Melanocyte of skin (primary cell): ENCODE data around the gene MYBL2. TPM values are rescaled to one million over a fixed set of nuclear protein-coding genes. Genes with fewer than 3 reads are reported as not detected.

ENCODE experiments used
- total RNA-seq, 2 donors: library from RNA; depleted of rRNA; stranded (reverse); fragments of >200 nt; gene quantifications; 2 replicates each; pipeline ENCODE4 v1.2.3, GENCODE V29; 2012

Gene MYBL2
- 10 to 100 TPM in 1 of 2 donors, 1 to 10 TPM in 1; 8.3 to 27.6 TPM for total RNA-seq

DNA sequence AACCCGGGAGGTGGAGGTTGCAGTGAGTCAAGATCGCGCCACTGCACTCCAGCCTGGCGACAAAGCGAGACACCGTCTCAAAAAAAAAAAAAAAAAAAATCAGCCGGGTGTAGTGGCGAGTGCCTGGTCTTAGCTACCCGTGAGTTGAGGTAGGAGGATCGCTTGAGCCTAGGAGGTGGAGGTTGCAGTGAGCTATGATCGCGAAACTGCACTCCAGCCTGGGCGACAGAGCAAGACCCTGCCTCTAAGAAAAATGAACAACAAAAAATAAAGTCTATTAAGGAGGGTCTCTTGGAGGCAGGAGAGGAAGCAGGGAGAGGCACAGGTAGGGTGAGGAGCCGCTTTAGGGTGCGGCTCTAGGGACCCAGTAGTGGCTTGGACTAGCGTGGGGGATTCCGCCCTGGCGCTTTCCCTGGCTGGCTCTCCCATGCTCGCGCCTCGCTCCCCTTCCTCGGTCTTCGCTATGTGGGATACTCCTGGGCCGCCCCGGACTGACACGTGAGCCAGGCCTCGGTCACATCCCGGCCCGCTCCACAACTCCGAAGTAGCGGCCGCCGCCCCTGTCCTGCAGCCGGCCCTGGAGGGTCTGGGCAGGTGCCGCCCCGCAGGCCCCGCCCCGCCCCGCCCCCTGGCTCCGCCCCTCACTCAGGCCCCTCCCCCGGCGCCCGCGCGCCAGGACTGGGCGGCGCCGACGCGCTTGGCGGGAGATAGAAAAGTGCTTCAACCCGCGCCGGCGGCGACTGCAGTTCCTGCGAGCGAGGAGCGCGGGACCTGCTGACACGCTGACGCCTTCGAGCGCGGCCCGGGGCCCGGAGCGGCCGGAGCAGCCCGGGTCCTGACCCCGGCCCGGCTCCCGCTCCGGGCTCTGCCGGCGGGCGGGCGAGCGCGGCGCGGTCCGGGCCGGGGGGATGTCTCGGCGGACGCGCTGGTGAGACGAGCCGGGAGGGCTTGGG is at the start of gene MYBL2:
Gene MYBL2 (plus strand): TSS at position 739 of the 953 bp plus-strand sequence. CDS start 170 bp downstream, at position 909.

DNA sequence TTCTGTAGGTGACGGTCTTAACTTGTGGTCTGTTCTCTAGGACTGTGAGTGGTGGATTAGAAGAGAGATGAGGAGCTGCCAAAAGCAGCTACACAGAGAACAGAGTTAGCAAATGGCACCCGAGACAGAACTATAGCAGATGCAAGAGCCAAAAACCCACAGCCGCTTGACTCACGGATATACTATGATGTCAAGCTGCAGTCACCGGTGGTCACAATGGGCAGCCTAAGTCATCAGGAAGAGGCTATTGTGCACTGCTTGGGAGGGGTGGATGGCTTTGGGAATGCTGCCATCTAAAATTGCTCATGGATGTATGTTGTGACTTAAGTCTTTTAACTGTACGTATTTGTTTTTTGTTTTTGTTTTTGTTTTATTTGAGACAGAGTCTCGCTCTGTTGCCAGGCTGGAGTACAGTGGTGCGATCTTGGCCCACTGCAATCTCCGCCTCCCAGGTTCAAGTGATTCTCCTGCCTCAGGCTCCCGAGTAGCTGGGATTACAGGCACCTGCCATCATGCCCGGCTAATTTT is 60.0 kb downstream of the MYBL2 start, which contains the start of gene GTSF1L:
Gene GTSF1L (minus strand): TSS at position 192 of the 528 bp plus-strand sequence. CDS start 308 bp downstream, outside the sequence.

Other genes with a start within 250 kb of the MYBL2 start
- 10 to 100 TPM; 38.2 to 55.9 TPM for gene SRSF6, start 209.2 kb upstream of the MYBL2 start, total RNA-seq
- gene L3MBTL1, start 159.4 kb upstream of the MYBL2 start, total RNA-seq: 10 to 100 TPM; 11.0 to 13.8 TPM
- gene SGK2, start 108.1 kb upstream of the MYBL2 start, total RNA-seq: under 1 TPM; 0.33 to 0.34 TPM
- 10 to 100 TPM; 31.3 to 32.0 TPM for gene IFT52, start 76.2 kb upstream of the MYBL2 start, total RNA-seq
- gene GTSF1L, start 59.9 kb downstream of the MYBL2 start, total RNA-seq: not detected
- under 1 TPM in 1 of 2 donors, not detected in 1; under 0.01 TPM for gene TOX2, start 247.7 kb downstream of the MYBL2 start, total RNA-seq